Parathyroid adenoma (tissue), 2 donors: Measurements from ENCODE around the gene RIPK4.
A peak's percentile ranks its signal among the peaks of the same experiment; 100 is the strongest.

Experiments used
- H2AFZ ChIP-seq: fragments of 300-600 bp; sonication (generic); one replicate; pipeline ENCODE4 v1.7.0; 2017; ENCODE audit warnings: antibody characterized with exemption, mild to moderate bottlenecking
- H3K27ac ChIP-seq: fragments of 300-600 bp; sonication (generic); one replicate; pipeline ENCODE4 v1.7.0; 2017
- H3K27me3 ChIP-seq: fragments of 300-600 bp; sonication (generic); one replicate; pipeline ENCODE4 v1.7.0; 2017; ENCODE audit warnings: low read length; ENCODE audit not compliant: control insufficient read depth, insufficient read depth
- H3K36me3 ChIP-seq: fragments of 300-600 bp; sonication (generic); one replicate; pipeline ENCODE4 v1.7.0; 2017; ENCODE audit warnings: low read length; ENCODE audit not compliant: control insufficient read depth, insufficient read depth
- H3K4me1 ChIP-seq: fragments of 300-600 bp; sonication (generic); one replicate; pipeline ENCODE4 v1.7.0; 2017; ENCODE audit warnings: control low read depth
- H3K4me2 ChIP-seq: fragments of 300-600 bp; sonication (generic); one replicate; pipeline ENCODE4 v1.7.0; 2017; ENCODE audit warnings: low read length
- H3K4me3 ChIP-seq: fragments of 300-600 bp; sonication (generic); one replicate; pipeline ENCODE4 v1.7.0; 2017; ENCODE audit warnings: low read depth, low read length
- H3K79me2 ChIP-seq: fragments of 300-600 bp; sonication (generic); one replicate; pipeline ENCODE4 v1.7.0; 2017; ENCODE audit warnings: control low read depth
- H3K9ac ChIP-seq: fragments of 300-600 bp; sonication (generic); one replicate; pipeline ENCODE4 v1.7.0; 2017; ENCODE audit warnings: mild to moderate bottlenecking
- H3K9me3 ChIP-seq: fragments of 300-600 bp; sonication (generic); one replicate; pipeline ENCODE4 v1.7.0; 2017; ENCODE audit warnings: low read length; ENCODE audit not compliant: control insufficient read depth
- CTCF ChIP-seq: fragments of 300-600 bp; sonication (generic); IDR thresholded peaks from one replicate; pipeline ENCODE4 v1.7.0; 2017; ENCODE audit warnings: antibody characterized with exemption, mild to moderate bottlenecking
- donor health status: primary hyperparathyroidism.

Gene RIPK4

GRCh38 chr21:41780337-41781049, 13.6 kb upstream of the RIPK4 start:
- TF ChIP-seq CTCF: no peak
- Histone ChIP-seq H3K4me3 (no peak overlapping the region), H2AFZ (no peak overlapping the region), H3K4me1 (no peaks in the 10 kb centered on the region), H3K79me2 (no peaks in the 10 kb centered on the region), H3K4me2 (no peak overlapping the region), H3K27ac (no peak overlapping the region), H3K9me3 (no peaks in the 10 kb centered on the region), H3K27me3 (no peaks in the 10 kb centered on the region), H3K36me3 (no peaks in the 10 kb centered on the region), H3K9ac (no peak overlapping the region)

- no peaks in the 10 kb centered on the region for H3K36me3 ChIP-seq
- H3K9me3 ChIP-seq: no peaks in the 10 kb centered on the region
- no peaks in the 10 kb centered on the region for H3K4me1 ChIP-seq
- TF ChIP-seq CTCF: no peak
- H3K27ac ChIP-seq: no peak overlapping the region
- H2AFZ ChIP-seq: no peak overlapping the region
- H3K27me3 ChIP-seq: no peaks in the 10 kb centered on the region
- no peak overlapping the region for H3K9ac ChIP-seq
- no peak overlapping the region for H3K4me3 ChIP-seq
- H3K4me2 ChIP-seq: no peak overlapping the region
- no peaks in the 10 kb centered on the region for H3K79me2 ChIP-seq
Measured at GRCh38 chr21:41779659-41780058, 12.8 kb upstream of the RIPK4 start.

- no peak overlapping the region for H2AFZ ChIP-seq
- no peaks in the 10 kb centered on the region for H3K4me1 ChIP-seq
- no peak for TF ChIP-seq CTCF
- H3K4me3 ChIP-seq: no peak overlapping the region
- no peak overlapping the region for H3K27ac ChIP-seq
- H3K36me3 ChIP-seq: no peaks in the 10 kb centered on the region
- no peak overlapping the region for H3K9ac ChIP-seq
- no peaks in the 10 kb centered on the region for H3K9me3 ChIP-seq
- H3K4me2 ChIP-seq: no peak overlapping the region
- H3K79me2 ChIP-seq: no peaks in the 10 kb centered on the region
- H3K27me3 ChIP-seq: no peaks in the 10 kb centered on the region
Measured at GRCh38 chr21:41778930-41779600, 12.2 kb upstream of the RIPK4 start.

GRCh38 chr21:41777951-41778815, 11.3 kb upstream of the RIPK4 start:
- no peaks in the 10 kb centered on the region for H3K79me2 ChIP-seq
- peak overlapping the region; percentile 21 for H3K27ac ChIP-seq
- H3K4me1 ChIP-seq: no peaks in the 10 kb centered on the region
- no peaks in the 10 kb centered on the region for H3K9me3 ChIP-seq
- H3K4me3 ChIP-seq: peak overlapping the region; percentile 29
- no peak overlapping the region for H3K9ac ChIP-seq
- H3K4me2 ChIP-seq: peak overlapping the region; percentile 57
- no peaks in the 10 kb centered on the region for H3K27me3 ChIP-seq
- peak overlapping the region; percentile 54 for H2AFZ ChIP-seq
- H3K36me3 ChIP-seq: no peaks in the 10 kb centered on the region
- peak; percentile 78 for TF ChIP-seq CTCF
